ENCODE results near the gene CTNNA3.

CTNNA3 gene

DNA sequence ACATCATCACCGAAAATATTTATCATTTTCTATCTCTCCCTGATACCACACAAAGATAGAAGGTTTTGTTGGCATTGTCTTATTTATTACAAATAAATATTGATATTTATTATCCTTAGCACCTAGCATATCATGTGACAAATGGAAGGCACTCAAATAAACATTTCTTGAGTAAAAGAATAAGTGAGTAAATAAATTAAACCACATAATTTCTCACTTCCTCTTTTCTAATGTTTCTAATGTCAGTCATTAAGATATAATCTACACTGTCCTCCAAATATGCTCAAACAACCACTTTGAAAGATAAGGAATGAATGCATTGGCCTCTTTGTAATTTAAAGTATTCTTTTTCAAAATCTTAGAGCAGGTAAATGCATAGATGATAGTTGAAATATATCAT lies 1797.9 kb downstream of the CTNNA3 start:
- in situ Hi-C loops (cut with MboI; ENCODE audit: low pct_unique_long_range_greater_than_20kb, low sequenced_read_pairs, unreplicated experiment): no loop called here
- no peak for DNase-seq (ENCODE audit: low spot score)
- TF ChIP-seq, protein P1, sequence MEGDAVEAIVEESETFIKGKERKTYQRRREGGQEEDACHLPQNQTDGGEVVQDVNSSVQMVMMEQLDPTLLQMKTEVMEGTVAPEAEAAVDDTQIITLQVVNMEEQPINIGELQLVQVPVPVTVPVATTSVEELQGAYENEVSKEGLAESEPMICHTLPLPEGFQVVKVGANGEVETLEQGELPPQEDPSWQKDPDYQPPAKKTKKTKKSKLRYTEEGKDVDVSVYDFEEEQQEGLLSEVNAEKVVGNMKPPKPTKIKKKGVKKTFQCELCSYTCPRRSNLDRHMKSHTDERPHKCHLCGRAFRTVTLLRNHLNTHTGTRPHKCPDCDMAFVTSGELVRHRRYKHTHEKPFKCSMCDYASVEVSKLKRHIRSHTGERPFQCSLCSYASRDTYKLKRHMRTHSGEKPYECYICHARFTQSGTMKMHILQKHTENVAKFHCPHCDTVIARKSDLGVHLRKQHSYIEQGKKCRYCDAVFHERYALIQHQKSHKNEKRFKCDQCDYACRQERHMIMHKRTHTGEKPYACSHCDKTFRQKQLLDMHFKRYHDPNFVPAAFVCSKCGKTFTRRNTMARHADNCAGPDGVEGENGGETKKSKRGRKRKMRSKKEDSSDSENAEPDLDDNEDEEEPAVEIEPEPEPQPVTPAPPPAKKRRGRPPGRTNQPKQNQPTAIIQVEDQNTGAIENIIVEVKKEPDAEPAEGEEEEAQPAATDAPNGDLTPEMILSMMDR (IDR thresholded peaks at IDR 0.05; ENCODE audit: extremely low read depth, insufficient read depth, missing control alignments): no peak

DNA sequence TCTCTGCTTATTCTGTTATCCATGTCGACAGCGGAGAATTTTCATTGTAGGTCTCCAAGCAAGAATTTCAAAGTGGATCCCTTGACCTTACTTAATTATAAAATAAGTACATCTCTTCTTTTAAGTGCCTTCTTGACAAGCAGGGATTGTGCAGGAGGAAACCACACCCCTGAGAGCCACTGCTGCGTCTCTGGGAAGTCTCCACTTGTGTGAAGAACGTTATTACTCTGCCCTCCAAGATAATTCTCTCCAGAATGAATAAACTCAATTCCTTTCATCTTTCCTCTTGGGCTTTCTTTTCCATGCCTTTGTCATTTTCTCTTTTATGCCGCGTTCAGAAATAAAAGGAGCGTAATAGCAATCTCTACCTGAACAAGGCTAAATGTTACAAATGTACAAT lies 1801.0 kb downstream of the CTNNA3 start:
- in situ Hi-C loops (cut with MboI; ENCODE audit: low pct_unique_long_range_greater_than_20kb, low sequenced_read_pairs, unreplicated experiment): no loop called here

DNA sequence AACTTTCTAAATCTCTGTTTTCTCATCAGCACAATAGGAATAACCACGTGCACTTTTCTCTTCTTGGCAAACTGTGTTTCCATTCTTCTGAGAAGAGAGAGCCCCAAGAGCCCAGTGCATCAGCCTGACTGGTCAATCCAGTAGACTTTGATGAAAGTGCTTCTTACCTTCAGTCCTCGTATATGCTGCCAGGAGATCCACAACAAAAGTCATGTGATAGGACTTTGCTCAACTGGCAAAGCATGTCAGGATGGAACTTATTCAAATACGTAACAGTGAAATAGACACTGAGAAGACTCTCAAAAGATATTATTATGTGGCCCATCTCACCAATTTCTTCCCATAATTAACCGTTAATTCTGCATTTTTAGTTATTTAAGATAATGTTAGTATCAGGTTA lies 1801.6 kb downstream of the CTNNA3 start:
- TF ChIP-seq, protein P1 (IDR thresholded peaks at IDR 0.05; ENCODE audit: extremely low read depth, insufficient read depth, missing control alignments): no peak
- DNase-seq (ENCODE audit: low spot score): no peak
- in situ Hi-C loops (cut with MboI; ENCODE audit: low pct_unique_long_range_greater_than_20kb, low sequenced_read_pairs, unreplicated experiment): no loop called here

More for the DNA sequence above, 1801.0 kb downstream of the CTNNA3 start:
- no peak for DNase-seq (ENCODE audit: low spot score)
- TF ChIP-seq, protein P1 (IDR thresholded peaks at IDR 0.05; ENCODE audit: extremely low read depth, insufficient read depth, missing control alignments): no peak

DNA sequence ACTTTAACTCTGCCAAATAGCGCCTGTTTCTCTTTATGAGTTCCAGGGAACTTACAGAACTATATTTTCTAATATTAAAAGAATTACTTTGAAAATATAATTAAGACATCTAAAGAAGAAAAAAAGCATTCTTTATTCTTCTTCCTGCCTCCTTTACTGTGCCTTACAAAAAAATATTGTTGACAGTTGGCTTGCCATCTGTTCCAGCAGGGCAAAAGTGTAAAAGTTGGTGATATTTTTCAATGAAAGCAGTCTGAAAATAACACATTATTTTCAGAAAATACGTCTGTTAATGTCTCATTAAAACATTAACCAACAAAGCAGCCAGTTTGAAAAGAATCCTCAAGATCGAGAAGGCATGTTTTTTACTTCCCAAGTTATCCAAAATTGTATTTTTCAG lies 1802.3 kb downstream of the CTNNA3 start:
- DNase-seq (ENCODE audit: low spot score): no peak
- TF ChIP-seq, protein P1 (IDR thresholded peaks at IDR 0.05; ENCODE audit: extremely low read depth, insufficient read depth, missing control alignments): no peak
- in situ Hi-C loops (cut with MboI; ENCODE audit: low pct_unique_long_range_greater_than_20kb, low sequenced_read_pairs, unreplicated experiment): no loop called here

DNA sequence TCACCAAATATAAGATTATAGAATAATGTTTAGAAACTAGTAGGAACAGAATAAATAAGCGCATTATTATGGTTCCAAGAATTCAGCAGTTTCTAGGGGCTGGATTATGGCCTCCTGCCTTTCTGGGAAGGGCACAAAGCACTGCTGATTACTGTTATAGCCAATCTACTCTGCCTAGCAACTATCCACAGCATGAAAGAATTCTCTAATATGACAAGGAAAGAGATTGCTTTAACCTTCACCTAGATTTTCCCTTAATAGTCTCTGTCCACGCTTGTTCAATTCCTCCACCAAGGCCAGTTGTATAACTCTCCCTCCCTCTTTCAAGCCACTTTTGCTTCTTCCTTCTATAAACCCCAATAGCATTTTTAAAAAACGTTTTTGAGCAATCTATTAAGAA lies 1803.7 kb downstream of the CTNNA3 start:
- DNase-seq (ENCODE audit: low spot score): no peak
- in situ Hi-C loops (cut with MboI; ENCODE audit: low pct_unique_long_range_greater_than_20kb, low sequenced_read_pairs, unreplicated experiment): no loop called here
- TF ChIP-seq, protein P1 (IDR thresholded peaks at IDR 0.05; ENCODE audit: extremely low read depth, insufficient read depth, missing control alignments): no peak

DNA sequence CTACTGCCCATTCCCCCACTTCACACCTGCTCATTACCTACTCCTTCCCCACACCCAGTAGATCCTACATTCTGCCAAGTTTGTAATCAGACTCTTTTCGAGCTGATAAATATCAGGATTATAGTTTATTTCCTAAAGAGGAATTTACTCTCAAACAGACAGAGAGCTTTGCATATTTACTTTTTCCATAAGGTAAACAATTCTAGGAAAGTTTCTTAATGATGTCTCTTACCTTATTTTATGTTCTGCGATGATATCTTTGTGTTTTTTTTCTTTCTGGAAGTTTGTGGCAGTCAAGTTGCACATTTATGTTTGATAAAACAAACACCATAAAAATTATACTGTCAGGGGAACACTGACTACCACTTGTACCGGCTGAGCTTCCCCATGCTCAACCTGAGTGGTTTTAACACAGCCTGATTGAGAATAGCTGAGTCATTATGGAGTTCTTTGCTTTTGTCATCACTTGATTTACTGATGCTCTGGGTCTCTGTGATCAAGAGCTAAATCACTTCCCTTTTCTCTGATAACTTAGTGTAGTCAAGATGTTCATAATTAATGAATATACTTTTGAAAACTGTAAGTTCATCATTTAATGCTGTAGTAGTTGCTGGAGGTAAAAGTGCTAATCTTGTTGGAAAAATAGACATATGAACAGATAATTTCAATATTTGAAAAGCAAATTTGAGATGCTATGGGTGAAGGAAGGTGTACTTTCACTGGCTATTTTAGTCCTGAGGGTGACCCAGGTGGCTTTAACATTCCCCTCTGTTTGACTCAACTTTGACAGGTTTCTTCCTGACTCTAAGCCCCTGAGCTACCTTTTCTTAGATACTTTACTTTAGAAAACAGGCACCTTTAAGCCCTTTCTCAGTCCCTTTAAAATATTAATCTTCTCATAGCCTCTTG lies 1804.7 kb downstream of the CTNNA3 start:
- in situ Hi-C loops (cut with MboI; ENCODE audit: low pct_unique_long_range_greater_than_20kb, low sequenced_read_pairs, unreplicated experiment): no loop called here
- TF ChIP-seq, protein P1 (IDR thresholded peaks at IDR 0.05; ENCODE audit: extremely low read depth, insufficient read depth, missing control alignments): no peak
- DNase-seq (ENCODE audit: low spot score): peak; percentile 33
